ENCODE data around the gene GFRA1. TPM values are rescaled to one million over a fixed set of nuclear protein-coding genes. Genes with fewer than 3 reads are reported as not detected.

Gene GFRA1
- total and polyA plus RNA-seq, 2 of the 4 experiments (the other 2 are of a cell fraction), result 9.1 to 9.3 TPM

DNA sequence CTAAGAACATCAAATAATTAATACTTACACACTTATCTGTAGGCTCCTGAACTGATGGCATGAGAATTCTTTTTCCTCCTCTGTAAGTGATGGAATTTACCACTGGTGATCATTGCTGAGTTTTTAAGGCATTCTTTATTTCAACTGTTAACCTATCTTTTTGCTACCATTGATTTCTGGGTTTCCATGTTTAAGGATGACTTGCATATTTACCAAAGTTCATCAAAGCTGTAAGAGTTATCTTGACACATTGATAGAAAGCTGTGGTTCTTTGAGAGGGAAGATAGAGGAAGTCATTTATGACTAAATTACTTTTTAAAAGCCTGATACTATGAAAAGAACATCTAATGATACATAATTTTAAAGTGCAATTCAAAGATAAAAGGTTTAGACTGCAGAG lies 19.5 kb upstream of the GFRA1 start:
- Histone ChIP-seq H3K27ac (ENCODE audit: insufficient read depth, low read length) (no peak overlapping the region), H3K9me3 (ENCODE audit: control insufficient read depth, insufficient read depth, low read length) (no peaks in the 10 kb centered on the region), H3K18ac (ENCODE audit: low read depth, low read length) (no peak overlapping the region), H2AK5ac (ENCODE audit: low read depth, low read length) (no peak overlapping the region), H2BK5ac (ENCODE audit: low read depth, low read length, poor library complexity, severe bottlenecking) (no peak overlapping the region), H4K20me1 (ENCODE audit: insufficient read depth, low read length) (no peaks in the 10 kb centered on the region), H4K5ac (ENCODE audit: low read depth, low read length) (no peak overlapping the region), H2BK15ac (ENCODE audit: low read depth, low read length) (no peak overlapping the region), H2AK9ac (replicated peaks; ENCODE audit: low read depth, low read length, poor library complexity) (no peak overlapping the region), H3K4me3 (ENCODE audit: insufficient read depth, low read depth, low read length) (no peak overlapping the region), H3K23ac (ENCODE audit: low read depth, low read length) (no peak overlapping the region), H4K8ac (ENCODE audit: low read depth in 2 of 2, low read length in 2 of 2) (no peak overlapping the region), H3K4me1 (ENCODE audit: control insufficient read depth, insufficient read depth, low read length) (no peaks in the 10 kb centered on the region), H3K4ac (ENCODE audit: low read depth, low read length) (no peak overlapping the region), H3K14ac (replicated peaks; ENCODE audit: low read depth, low read length) (no peak overlapping the region), H3K27me3 (ENCODE audit: control insufficient read depth, insufficient read depth, low read length) (no peaks in the 10 kb centered on the region), H4K91ac (ENCODE audit: insufficient read depth, low read depth, low read length) (no peak overlapping the region), H3K9me1 (ENCODE audit: insufficient read depth, low read length) (no peaks in the 10 kb centered on the region), H3K9ac (ENCODE audit: low read depth, low read length) (no peak overlapping the region), H3K36me3 (ENCODE audit: control insufficient read depth, insufficient read depth, low read length) (no peaks in the 10 kb centered on the region), H3K56ac (ENCODE audit: extremely low read depth, insufficient read depth, low read length) (no peak overlapping the region), H2BK20ac (ENCODE audit: low read depth, low read length) (no peak overlapping the region), H2BK120ac (ENCODE audit: low read depth, low read length) (no peak overlapping the region), H3K4me2 (ENCODE audit: low read depth, low read length) (no peak overlapping the region), H2AFZ (replicated peaks; ENCODE audit: low read length, poor library complexity) (no peak overlapping the region), H3K79me1 (ENCODE audit: low read depth in 1 of 2, low read length in 2 of 2) (no peaks in the 10 kb centered on the region)
- intact Hi-C loops (cut with micrococcal nuclease), result no loop called here
- BruUV-seq (replicated peaks), result no TSS peak
- ATAC-seq (ENCODE audit: low read depth), result no peak
- ChIA-PET POLR2A (ENCODE audit: unreplicated experiment) (no interaction called here), CTCF (no interaction called here)
- dilution Hi-C loops (cut with HindIII; ENCODE audit: low sequenced_read_pairs, unreplicated experiment), result no loop called here
- in situ Hi-C loops (cut with MboI; ENCODE audit: low sequenced_read_pairs), result no loop called here
- no peak for DNase-seq
- no peak for TF ChIP-seq RCOR1 (IDR thresholded peaks at IDR 0.05; ENCODE audit: insufficient replicate concordance, low read length)
- peak; percentile 81 for TF ChIP-seq NFE2L2 (IDR thresholded peaks at IDR 0.05; ENCODE audit: low read depth, low read length)
